ENCODE measurements around the gene WDR1. TPM values are rescaled to one million over a fixed set of nuclear protein-coding genes. Genes with fewer than 3 reads are reported as not detected.

WDR1 gene
- total RNA-seq, 1 experiment from 2014 or later = 367 TPM

DNA sequence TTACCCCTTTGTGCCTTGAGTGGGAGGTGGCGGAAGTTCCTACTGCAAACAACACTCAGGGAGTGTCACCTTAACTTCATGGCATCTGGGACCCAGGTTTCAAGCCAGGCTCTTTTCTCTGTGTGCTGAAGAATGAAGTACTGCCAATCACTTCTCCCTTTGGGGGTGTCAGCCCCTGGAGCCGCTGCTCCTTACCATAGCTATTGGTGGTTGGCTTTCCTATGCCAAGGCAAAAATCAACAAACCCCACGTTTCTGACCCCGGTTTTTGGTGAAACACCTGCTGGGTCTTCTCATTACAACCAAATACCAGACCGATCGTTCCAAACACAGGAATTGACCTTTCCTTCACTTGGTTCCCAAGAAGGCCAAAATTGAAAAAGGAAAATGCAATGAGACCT is 75.6 kb downstream of the WDR1 start:
- no peak overlapping the region; the same call in 1 of the 2 replicates for H2BK15ac ChIP-seq (ENCODE audit: low read depth, low read length)
- Mint-ChIP-seq H3K27ac (no peak overlapping the region), H3K9me3 (peaks cover 9% of the 10 kb centered on the region in 2 experiments; a peak in 4 of 5 replicates), H3K4me1 (peaks cover 0 to 1% of the 10 kb centered on the region in 2 experiments; a peak in 2 of 4 replicates), H3K4me3 (no peak overlapping the region), H3K27me3 (ENCODE audit: low read depth) (peaks cover 13% of the 10 kb centered on the region), H3K36me3 (ENCODE audit: insufficient read depth in 1 of 3, low read depth in 3 of 3) (peaks cover 0 to 8% (median 0%) of the 10 kb centered on the region in 3 experiments; a peak in 3 of 7 replicates)
- H3K56ac ChIP-seq (ENCODE audit: insufficient read length, low read depth, low read length) = no peak overlapping the region
- no peak overlapping the region for H3K4ac ChIP-seq (ENCODE audit: low read depth, low read length)
- no peak overlapping the region for H3K9ac ChIP-seq (ENCODE audit: extremely low read depth, insufficient read length, low read length)
- no peak overlapping the region for H3K14ac ChIP-seq (ENCODE audit: insufficient read depth, low read length)
- H2BK5ac ChIP-seq (ENCODE audit: insufficient read length, low read length) = no peak overlapping the region
- no peak overlapping the region for H4K91ac ChIP-seq (ENCODE audit: insufficient read length, low read depth, low read length)
- no peak overlapping the region for H3K27ac ChIP-seq (ENCODE audit: insufficient read length, low read depth, low read length)
- TF ChIP-seq, protein P1, sequence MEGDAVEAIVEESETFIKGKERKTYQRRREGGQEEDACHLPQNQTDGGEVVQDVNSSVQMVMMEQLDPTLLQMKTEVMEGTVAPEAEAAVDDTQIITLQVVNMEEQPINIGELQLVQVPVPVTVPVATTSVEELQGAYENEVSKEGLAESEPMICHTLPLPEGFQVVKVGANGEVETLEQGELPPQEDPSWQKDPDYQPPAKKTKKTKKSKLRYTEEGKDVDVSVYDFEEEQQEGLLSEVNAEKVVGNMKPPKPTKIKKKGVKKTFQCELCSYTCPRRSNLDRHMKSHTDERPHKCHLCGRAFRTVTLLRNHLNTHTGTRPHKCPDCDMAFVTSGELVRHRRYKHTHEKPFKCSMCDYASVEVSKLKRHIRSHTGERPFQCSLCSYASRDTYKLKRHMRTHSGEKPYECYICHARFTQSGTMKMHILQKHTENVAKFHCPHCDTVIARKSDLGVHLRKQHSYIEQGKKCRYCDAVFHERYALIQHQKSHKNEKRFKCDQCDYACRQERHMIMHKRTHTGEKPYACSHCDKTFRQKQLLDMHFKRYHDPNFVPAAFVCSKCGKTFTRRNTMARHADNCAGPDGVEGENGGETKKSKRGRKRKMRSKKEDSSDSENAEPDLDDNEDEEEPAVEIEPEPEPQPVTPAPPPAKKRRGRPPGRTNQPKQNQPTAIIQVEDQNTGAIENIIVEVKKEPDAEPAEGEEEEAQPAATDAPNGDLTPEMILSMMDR (conservative IDR thresholded peaks at IDR 0.05) = no peak
- no peaks in the 10 kb centered on the region for H3K79me2 ChIP-seq (ENCODE audit: insufficient read depth, low read length)
- H3K4me1 ChIP-seq (ENCODE audit: insufficient read depth, low read length) = no peaks in the 10 kb centered on the region
- H3K79me1 ChIP-seq (ENCODE audit: insufficient read depth, low read depth, low read length, poor library complexity, severe bottlenecking) = no peaks in the 10 kb centered on the region
- no peak overlapping the region for H2AFZ ChIP-seq (ENCODE audit: low read length)
- H3K9me3 ChIP-seq (ENCODE audit: control insufficient read depth, low read depth, low read length) = no peaks in the 10 kb centered on the region
- no peak overlapping the region for H2BK12ac ChIP-seq (ENCODE audit: insufficient read length, low read depth, low read length)
- no peak overlapping the region for H2AK5ac ChIP-seq (ENCODE audit: insufficient read length, low read length)
- no peak overlapping the region for H3K4me2 ChIP-seq (ENCODE audit: insufficient read depth, insufficient read length, low read length)
- H4K20me1 ChIP-seq (ENCODE audit: control insufficient read depth, insufficient read depth, insufficient read length) = no peaks in the 10 kb centered on the region
- no peaks in the 10 kb centered on the region for H3K27me3 ChIP-seq (ENCODE audit: insufficient read depth, low read length)
- H3K23ac ChIP-seq (ENCODE audit: insufficient read length, low read depth, low read length) = no peak overlapping the region
- WGBS (ENCODE audit: extremely low coverage, insufficient read length, low lambda C conversion rate) = no CpG with 5 or more reads among the region's 6 CpGs
- H3K18ac ChIP-seq (ENCODE audit: insufficient read length, low read depth, low read length) = no peak overlapping the region
- H4K8ac ChIP-seq (replicated peaks; ENCODE audit: insufficient read length, low read depth, low read length) = no peak overlapping the region
- H2BK20ac ChIP-seq (ENCODE audit: low read depth, low read length, poor library complexity, severe bottlenecking) = no peak overlapping the region
- no peak overlapping the region for H3T11ph ChIP-seq (ENCODE audit: low read length)
- DNase-seq = no peak
- no peak overlapping the region for H2BK120ac ChIP-seq (ENCODE audit: low read depth, low read length, poor library complexity, severe bottlenecking)
- no peak overlapping the region for H4K5ac ChIP-seq (ENCODE audit: insufficient read length, low read depth, low read length)
- H3K23me2 ChIP-seq (ENCODE audit: insufficient read length, low read depth, low read length, poor library complexity, severe bottlenecking) = no peaks in the 10 kb centered on the region

Measured in H9 (cell line).